Activated naive CD8-positive, alpha-beta T cell treated with anti-CD3 and anti-CD28 coated beads, Interleukin-2, amount 50 U/mL, for 24 hours (primary cell): ENCODE data around the gene CIAO1.

Experiments used
- ATAC-seq: fragments of 150-1000 bp; cut with Tn5 transposase; one replicate; pipeline ENCODE4 v1.10.0; 2021
- DNase-seq: peaks from one replicate; pipeline ENCODE4 v3.0.0; 2021
- H3K27ac Mint-ChIP-seq: one replicate; pipeline ENCODE4 v1.8.0; 2021; ENCODE audit warnings: mild to moderate bottlenecking, mixed read lengths
- H3K27me3 Mint-ChIP-seq: one replicate; pipeline ENCODE4 v1.8.0; 2021; ENCODE audit warnings: mixed read lengths
- H3K36me3 Mint-ChIP-seq: one replicate; pipeline ENCODE4 v1.8.0; 2021; ENCODE audit warnings: low read depth, mixed read lengths
- H3K4me1 Mint-ChIP-seq: one replicate; pipeline ENCODE4 v1.8.0; 2021; ENCODE audit warnings: mixed read lengths
- H3K4me3 Mint-ChIP-seq: one replicate; pipeline ENCODE4 v1.8.0; 2021; ENCODE audit warnings: mild to moderate bottlenecking, moderate library complexity, mixed read lengths
- H3K9me3 Mint-ChIP-seq: one replicate; pipeline ENCODE4 v1.8.0; 2021; ENCODE audit warnings: mixed read lengths

Gene CIAO1

GRCh38 chr2:96317584-96317997, 51.6 kb downstream of the CIAO1 start:
- Mint-ChIP-seq H3K27ac (no peak overlapping the region), H3K4me1 (peaks cover 57% of the 10 kb centered on the region), H3K9me3 (no peaks in the 10 kb centered on the region), H3K36me3 (peaks cover 9% of the 10 kb centered on the region), H3K4me3 (peak overlapping the region; percentile 32), H3K27me3 (peaks cover 2% of the 10 kb centered on the region)
- DNase-seq, result no peak
- ATAC-seq, result no peak

- no peaks in the 10 kb centered on the region for H3K9me3 Mint-ChIP-seq
- peaks cover 2% of the 10 kb centered on the region for H3K27me3 Mint-ChIP-seq
- DNase-seq (no peak), ATAC-seq (no peak)
- H3K4me1 Mint-ChIP-seq, result peaks cover 65% of the 10 kb centered on the region
- H3K4me3 Mint-ChIP-seq, result peak overlapping the region; percentile 7
- peaks cover 9% of the 10 kb centered on the region for H3K36me3 Mint-ChIP-seq
- peak overlapping the region; percentile 16 for H3K27ac Mint-ChIP-seq
Measured at GRCh38 chr2:96318723-96319122, 52.7 kb downstream of the CIAO1 start.

DNA sequence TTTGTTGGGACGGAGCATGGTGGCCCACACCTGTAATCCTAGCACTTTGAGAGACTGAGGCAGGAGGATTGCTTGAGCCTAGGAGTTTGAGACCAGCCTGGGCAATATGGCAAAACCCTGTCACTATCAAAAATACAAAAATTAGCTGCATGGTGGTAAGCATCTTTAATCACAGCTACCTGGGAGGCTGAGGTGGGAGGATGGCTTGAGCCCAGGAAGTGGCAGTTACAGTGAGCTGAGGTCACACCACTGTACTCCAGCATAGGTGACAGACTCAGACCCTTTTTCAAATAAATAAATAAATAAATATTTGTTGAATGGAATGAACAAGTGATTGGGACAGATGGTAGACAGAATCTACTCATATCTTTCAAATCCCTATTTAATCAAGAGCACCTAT, 53.4 kb downstream of the CIAO1 start:
- Mint-ChIP-seq H3K4me1 (peaks cover 70% of the 10 kb centered on the region), H3K27me3 (peaks cover 2% of the 10 kb centered on the region), H3K36me3 (peaks cover 9% of the 10 kb centered on the region), H3K4me3 (peak overlapping the region; percentile 7), H3K27ac (peak overlapping the region; percentile 16), H3K9me3 (no peaks in the 10 kb centered on the region)
- no peak for ATAC-seq
- DNase-seq, result no peak

DNA sequence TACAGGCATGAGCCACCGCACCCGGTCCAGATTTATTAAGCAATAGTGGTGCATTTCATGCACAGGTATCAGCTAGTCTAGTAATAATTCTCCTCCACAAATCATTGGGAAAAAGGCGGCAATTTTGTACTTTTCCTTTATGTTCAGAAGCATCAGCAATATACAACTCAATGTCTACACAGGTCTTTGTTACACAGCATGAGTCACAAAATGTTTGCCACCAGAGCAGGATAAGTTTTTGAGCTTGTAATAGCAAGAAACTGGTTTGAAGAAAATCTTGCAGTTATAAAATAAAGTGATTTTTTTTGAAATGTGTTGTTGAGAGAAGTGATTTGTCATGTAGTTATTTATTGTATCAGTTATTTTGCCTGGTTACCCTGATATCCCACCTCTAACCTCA, 54.3 kb downstream of the CIAO1 start:
- no peak for DNase-seq
- Mint-ChIP-seq H3K9me3 (no peaks in the 10 kb centered on the region), H3K27ac (peak overlapping the region; percentile 80), H3K36me3 (peaks cover 9% of the 10 kb centered on the region), H3K4me3 (peak overlapping the region; percentile 81), H3K4me1 (peaks cover 73% of the 10 kb centered on the region), H3K27me3 (peaks cover 2% of the 10 kb centered on the region)
- ATAC-seq, result no peak

GRCh38 chr2:96320728-96321622, 55.0 kb downstream of the CIAO1 start:
- H3K9me3 Mint-ChIP-seq, result no peaks in the 10 kb centered on the region
- DNase-seq, result peak; percentile 44
- peaks cover 73% of the 10 kb centered on the region for H3K4me1 Mint-ChIP-seq
- peaks cover 2% of the 10 kb centered on the region for H3K27me3 Mint-ChIP-seq
- peaks cover 15% of the 10 kb centered on the region for H3K36me3 Mint-ChIP-seq
- peak overlapping the region; percentile 81 for H3K4me3 Mint-ChIP-seq
- peak overlapping the region; percentile 80 for H3K27ac Mint-ChIP-seq
- peak; percentile 10 for ATAC-seq
